K562 (cell line): ENCODE measurements around the gene SLC13A3. TPM values are rescaled to one million over a fixed set of nuclear protein-coding genes. Genes with fewer than 3 reads are reported as not detected.

Experiments used
- ATAC-seq: fragments of 200-7000 bp; cut with Tn5 transposase; 3 replicates; pipeline ENCODE4 v1.9.1; 2020; ENCODE audit warnings: moderate library complexity
- BruUV-seq: library from RNA; stranded (reverse); fragments of 400-500 nt; replicated peaks from 2 replicates; lab custom pipeline; 2021; lab: Mats Ljungman, UMichigan
- CTCF ChIA-PET: fragments of 300-600 bp; formaldehyde crosslinking; extraction: SDS; loops from one replicate; lab custom pipeline; 2021; ENCODE audit warnings: low intra/inter-chr PET ratio; lab: Yijun Ruan, JAX
- POLR2A ChIA-PET: fragments of 300-600, 350-650 bp; sonication (Branson Sonifier 250); formaldehyde crosslinking; extraction: SDS; loops from one replicate; lab custom pipeline; 2021; ENCODE audit warnings: antibody characterized with exemption, inconsistent platforms; lab: Yijun Ruan, JAX
- DNase-seq, 4 experiments: peaks; one replicate each; pipeline versions ENCODE4 v3.0.0 to v3.0.0-alpha.2; 2011 to 2018; ENCODE audit warnings: low spot score in 3 of 4, mixed read lengths in 3 of 4; ENCODE audit errors: extremely low read depth in 1 of 4
- FAIRE-seq: peaks from 2 replicates; lab custom pipeline; 2011; peaks lifted over from hg19 to GRCh38; lab: Jason Lieb, UNC
- H2AFZ ChIP-seq: 2 replicates; pipeline ENCODE4 v1.6.0; 2011; ENCODE audit warnings: low read depth, low read length, control low read depth, inconsistent platforms
- H3K27ac ChIP-seq: fragments of 200-600 bp; 3 replicates; pipeline ENCODE4 v1.8.0; 2011; ENCODE audit warnings: low read depth, mild to moderate bottlenecking, control low read depth, inconsistent platforms, low read length, moderate library complexity, mixed read lengths; ENCODE audit errors: extremely low read depth
- H3K27me3 ChIP-seq, 2 experiments: fragments of 300-600 bp in 1 of 2; 2 replicates in 1 of 2; 3 replicates in 1 of 2; pipeline versions ENCODE4 v1.6.0 to v1.8.0; 2011; ENCODE audit warnings: inconsistent platforms in 2 of 2, low read length in 2 of 2, mild to moderate bottlenecking in 1 of 2, mixed read lengths in 1 of 2, moderate library complexity in 1 of 2; ENCODE audit not compliant: control insufficient read depth in 2 of 2, insufficient read depth in 2 of 2
- H3K36me3 ChIP-seq: fragments of 300-600 bp; 3 replicates; pipeline ENCODE4 v1.8.0; 2011; ENCODE audit warnings: mild to moderate bottlenecking, low read length, inconsistent platforms; ENCODE audit not compliant: control insufficient read depth, insufficient read depth
- H3K4me1 ChIP-seq, 2 experiments: fragments of 200-600 bp in 1 of 2; replicated peaks in 1 of 2; 2 replicates in 1 of 2; 3 replicates in 1 of 2; pipeline versions ENCODE4 v1.5.1 to v1.8.0; 2011; ENCODE audit warnings: inconsistent platforms in 2 of 2, low read length in 2 of 2, mild to moderate bottlenecking in 1 of 2, mixed read lengths in 1 of 2, moderate library complexity in 1 of 2; ENCODE audit not compliant: control insufficient read depth in 2 of 2, insufficient read depth in 2 of 2
- H3K4me2 ChIP-seq: 2 replicates; pipeline ENCODE4 v1.6.1; 2011; ENCODE audit warnings: low read length, control low read depth, inconsistent platforms, mixed read lengths; ENCODE audit not compliant: insufficient read depth
- H3K4me3 ChIP-seq: fragments of 200-600 bp; sonication (generic), shearing (Covaris generic); 2 replicates; pipeline ENCODE4 v1.5.1; 2016; ENCODE audit warnings: control low read depth, inconsistent platforms
- H3K79me2 ChIP-seq: fragments of 200-600 bp; 3 replicates; pipeline ENCODE4 v1.8.0; 2011; ENCODE audit warnings: low read length, inconsistent platforms; ENCODE audit not compliant: control insufficient read depth, insufficient read depth
- H3K9ac ChIP-seq, 2 experiments: 2 replicates each; pipeline versions ENCODE4 v1.6.0 to v1.6.1; 2011; ENCODE audit warnings: low read depth in 2 of 2, low read length in 2 of 2, control low read depth in 1 of 2, inconsistent platforms in 1 of 2, mild to moderate bottlenecking in 1 of 2, mixed read lengths in 1 of 2; ENCODE audit not compliant: insufficient read depth in 1 of 2
- H3K9me1 ChIP-seq: one replicate; pipeline ENCODE4 v1.6.0; 2011; ENCODE audit warnings: inconsistent platforms, mild to moderate bottlenecking, low read length, moderate library complexity; ENCODE audit not compliant: control insufficient read depth, insufficient read depth
- H3K9me3 ChIP-seq: replicated peaks from 2 replicates; pipeline ENCODE4 v1.5.1; 2011; ENCODE audit warnings: low read depth, low read length, inconsistent platforms; ENCODE audit not compliant: control insufficient read depth, insufficient read depth
- H4K20me1 ChIP-seq: replicated peaks from 2 replicates; pipeline ENCODE4 v1.6.1; 2011; ENCODE audit warnings: low read length, inconsistent platforms, mixed read lengths; ENCODE audit not compliant: control insufficient read depth, insufficient read depth
- EP300 ChIP-seq: IDR thresholded peaks from 2 replicates; pipeline ENCODE4 v1.6.1; 2012; ENCODE audit warnings: low read length, improper control_type of control experiment
- ETV1 ChIP-seq: fragments of 450-650 bp; conservative IDR thresholded peaks from 2 replicates; pipeline ENCODE4 v1.6.1; 2016; ENCODE audit warnings: missing genetic modification characterization, control low read depth, low read depth, missing compliant biosample characterization
- FOXJ2 ChIP-seq: fragments of 200-800 bp; sonication (Bioruptor generic); IDR thresholded peaks from 2 replicates; pipeline ENCODE4 v1.6.1; 2016; ENCODE audit warnings: missing genetic modification characterization, missing compliant biosample characterization
- KDM2B ChIP-seq: fragments of 250-450 bp; sonication (Bioruptor Pico); IDR thresholded peaks from 2 replicates; pipeline ENCODE4 v1.8.0; 2021; ENCODE audit warnings: mild to moderate bottlenecking, moderate library complexity
- KHSRP ChIP-seq: fragments of 450-650 bp; IDR thresholded peaks from 2 replicates; pipeline ENCODE4 v1.6.1; 2017
- RBM25 ChIP-seq: fragments of 200-400 bp; formaldehyde crosslinking; IDR thresholded peaks from 2 replicates; pipeline ENCODE4 v1.6.1; 2018; ENCODE audit warnings: low read length, low read depth, moderate library complexity; ENCODE audit not compliant: severe bottlenecking
- SMARCC2 ChIP-seq: fragments of 450-650 bp; IDR thresholded peaks from 2 replicates; pipeline ENCODE4 v1.6.1; 2017; ENCODE audit warnings: antibody characterized with exemption, moderate library complexity, mild to moderate bottlenecking, low read depth
- ZNF124 ChIP-seq: sonication (generic); formaldehyde crosslinking; IDR thresholded peaks from 2 replicates; pipeline ENCODE4 v1.8.1; 2022; ENCODE audit warnings: missing genetic modification reagents
- ZNF445 ChIP-seq: fragments of 250-450 bp; sonication (Bioruptor Pico); IDR thresholded peaks from 2 replicates; pipeline ENCODE4 v1.4.0; 2020; ENCODE audit warnings: low read depth, mild to moderate bottlenecking, moderate library complexity
- in situ Hi-C: fragments of 300-500 bp; cut with MboI; formaldehyde crosslinking; loops from 4 replicates; pipeline ENCODE4 v1.15.0; 2018; ENCODE audit warnings: inconsistent platforms, mixed read lengths
- intact Hi-C: fragments of 100-400 bp; cut with micrococcal nuclease; formaldehyde crosslinking; loops from 2 replicates; pipeline ENCODE4 v1.14.2; 2022
- polyA plus RNA-seq, 8 experiments: library from polyadenylated mRNA; depleted of rRNA in 4 of 8; stranded (reverse) in 5 of 8; unstranded in 3 of 8; fragments of >200 nt; fragmentation: Nextera tagmentation in 2 of 8; fragmentation: Illumina TruSeq in 1 of 8; extraction: Ambion mirVana in 2 of 8; extraction: Trizol in 1 of 8; gene quantifications; 2 replicates each; pipeline versions ENCODE4 v1.2.1 to v1.2.3, GENCODE V29; 2011 to 2014; ENCODE audit warnings: inconsistent platforms in 1 of 8, missing spikeins in 1 of 8
- total RNA-seq, 7 experiments: library from RNA; depleted of rRNA in 6 of 7; stranded (reverse); fragments of >200 nt in 6 of 7; fragmentation: Illumina TruSeq in 2 of 7; extraction: Trizol in 2 of 7; gene quantifications; 2 replicates each; pipeline versions ENCODE4 v1.2.1 to v1.2.3, GENCODE V29; 2011 to 2021; ENCODE audit warnings: low replicate concordance in 1 of 7

Gene SLC13A3
- total and polyA plus RNA-seq, 9 of the 15 experiments (the other 6 are each of a cell fraction or from before 2014, with no cell fraction given) = 5.5 to 16.4 (median 8.5) TPM

DNA sequence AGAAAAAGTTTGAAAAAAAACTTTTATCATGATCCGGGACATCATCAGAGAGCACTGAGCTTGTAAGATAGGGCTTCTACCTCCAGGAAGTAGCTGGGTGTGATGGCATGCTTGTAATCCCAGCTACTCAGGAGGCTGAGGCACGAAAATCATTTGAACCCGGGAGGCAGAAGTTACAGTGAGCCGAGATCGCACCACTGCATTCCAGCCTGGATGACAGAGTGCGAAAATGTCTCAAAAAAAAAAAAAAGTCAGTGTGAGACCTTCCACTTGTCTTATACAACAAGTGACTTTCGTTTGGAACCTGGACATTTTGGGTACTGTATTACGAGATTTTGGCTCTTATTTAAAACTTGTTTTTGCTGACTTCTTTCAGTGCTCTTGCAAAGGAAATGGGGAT lies 5.9 kb upstream of the SLC13A3 start (continued):
- no peak for TF ChIP-seq ETV1 (tag)
- no peak for TF ChIP-seq FOXJ2
- no peak for TF ChIP-seq ZNF445 (CRISPR knock-in tag)

DNA sequence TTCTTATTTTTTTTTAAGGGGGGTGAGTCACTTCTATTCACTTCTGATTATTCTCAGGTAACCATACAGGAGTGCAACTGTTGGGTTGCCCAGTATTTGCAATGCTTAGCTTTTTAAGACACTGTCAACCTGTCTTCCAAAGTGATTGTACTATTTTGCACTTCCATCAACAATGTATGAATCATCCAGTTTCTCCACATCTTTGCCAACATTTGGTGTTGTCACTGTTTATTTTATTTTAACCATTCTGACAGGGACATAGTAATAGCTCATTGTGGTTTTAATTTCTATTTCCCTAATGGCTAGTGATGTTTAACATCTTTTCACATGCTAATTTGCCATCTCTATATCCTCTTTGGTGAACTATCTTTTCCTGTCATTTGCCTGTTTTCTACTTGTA lies 1.4 kb upstream of the SLC13A3 start:
- CTCF ChIA-PET = no interaction called here
- no peaks in the 10 kb centered on the region for H3K27me3 ChIP-seq
- peaks cover 20 to 22% of the 10 kb centered on the region in 2 experiments; a peak in 4 of 5 replicates for H3K4me1 ChIP-seq

More for the DNA sequence above, 1.4 kb upstream of the SLC13A3 start:
- Histone ChIP-seq H3K9me3 (no peaks in the 10 kb centered on the region), H3K79me2 (no peaks in the 10 kb centered on the region), H3K27ac (no peak overlapping the region), H4K20me1 (no peaks in the 10 kb centered on the region; the same call in 1 of the 2 replicates), H3K36me3 (no peaks in the 10 kb centered on the region), H3K9me1 (no peaks in the 10 kb centered on the region), H3K9ac (no peak overlapping the region), H3K4me3 (no peak overlapping the region), H3K4me2 (no peak overlapping the region), H2AFZ (no peak overlapping the region)
- DNase-seq (no peak), FAIRE-seq (no peak), ATAC-seq (no peak)
- intact Hi-C loops = no loop called here
- in situ Hi-C loops = no loop called here
- TF ChIP-seq EP300 = no peak
- no peak for TF ChIP-seq KHSRP
- TF ChIP-seq SMARCC2 = no peak
- TF ChIP-seq KDM2B (CRISPR knock-in tag) = no peak
- peak; percentile 47 for TF ChIP-seq RBM25
- no peak for TF ChIP-seq ZNF124 (CRISPR knock-in tag)
- no TSS peak for BruUV-seq
- POLR2A ChIA-PET = interaction anchor here (0.6 kb wide), 1 partner anchor 18 kb away, joined by 3 read pairs; no protein-coding TSS in a partner anchor
